HEK293 (cell line): ENCODE results near the gene GRAP2.

ENCODE experiments used
- BCL11A ChIP-seq: fragments of 450-650 bp; formaldehyde crosslinking; IDR thresholded peaks from 2 replicates; pipeline ENCODE4 v1.5.1; 2016; ENCODE audit warnings: low read depth, missing biosample characterization, missing genetic modification characterization
- EGR2 ChIP-seq: fragments of 450-650 bp; formaldehyde crosslinking; IDR thresholded peaks from 2 replicates; pipeline ENCODE4 v1.5.1; 2016; ENCODE audit warnings: low read depth, missing biosample characterization, missing genetic modification characterization
- HOXA7 ChIP-seq: sonication (generic); formaldehyde crosslinking; IDR thresholded peaks from 2 replicates; pipeline ENCODE4 v1.8.1; 2022; ENCODE audit warnings: missing genetic modification reagents, borderline replicate concordance
- RBAK ChIP-seq: fragments of 450-650 bp; formaldehyde crosslinking; IDR thresholded peaks from 2 replicates; pipeline ENCODE4 v1.5.1; 2016; ENCODE audit warnings: missing biosample characterization, missing genetic modification characterization
- SCRT2 ChIP-seq: fragments of 450-650 bp; formaldehyde crosslinking; IDR thresholded peaks from 2 replicates; pipeline ENCODE4 v1.5.1; 2016; ENCODE audit warnings: missing biosample characterization, missing genetic modification characterization
- ZBTB8A ChIP-seq: fragments of 450-650 bp; formaldehyde crosslinking; IDR thresholded peaks from 2 replicates; pipeline ENCODE4 v1.5.1; 2016; ENCODE audit warnings: missing biosample characterization, missing genetic modification characterization
- ZFP37 ChIP-seq: fragments of 450-650 bp; formaldehyde crosslinking; IDR thresholded peaks from 2 replicates; pipeline ENCODE4 v1.5.1; 2016; ENCODE audit warnings: missing biosample characterization, missing genetic modification characterization
- ZNF140 ChIP-seq: fragments of 450-650 bp; formaldehyde crosslinking; IDR thresholded peaks from 2 replicates; pipeline ENCODE4 v1.5.1; 2016; ENCODE audit warnings: missing biosample characterization, missing genetic modification characterization
- ZNF214 ChIP-seq: fragments of 450-650 bp; formaldehyde crosslinking; IDR thresholded peaks from 2 replicates; pipeline ENCODE4 v1.5.1; 2017; ENCODE audit warnings: missing biosample characterization, mild to moderate bottlenecking, missing genetic modification characterization, borderline replicate concordance
- ZNF223 ChIP-seq: fragments of 450-650 bp; formaldehyde crosslinking; IDR thresholded peaks from 2 replicates; pipeline ENCODE4 v1.5.1; 2016; ENCODE audit warnings: missing biosample characterization, missing genetic modification characterization
- ZNF266 ChIP-seq: fragments of 450-650 bp; formaldehyde crosslinking; IDR thresholded peaks from 2 replicates; pipeline ENCODE4 v1.5.1; 2016; ENCODE audit warnings: missing biosample characterization, missing genetic modification characterization, low read depth
- ZNF292 ChIP-seq: fragments of 450-650 bp; formaldehyde crosslinking; IDR thresholded peaks from 2 replicates; pipeline ENCODE4 v1.5.1; 2016; ENCODE audit warnings: low read depth, missing biosample characterization, missing genetic modification characterization, borderline replicate concordance
- ZNF354C ChIP-seq: fragments of 450-650 bp; formaldehyde crosslinking; IDR thresholded peaks from 2 replicates; pipeline ENCODE4 v1.5.1; 2016; ENCODE audit warnings: missing biosample characterization, missing genetic modification characterization, low read depth, borderline replicate concordance
- ZNF394 ChIP-seq: fragments of 450-650 bp; formaldehyde crosslinking; IDR thresholded peaks from 2 replicates; pipeline ENCODE4 v1.5.1; 2016; ENCODE audit warnings: missing biosample characterization, missing genetic modification characterization, mild to moderate bottlenecking, moderate library complexity, borderline replicate concordance
- ZNF404 ChIP-seq: fragments of 450-650 bp; formaldehyde crosslinking; IDR thresholded peaks from 2 replicates; pipeline ENCODE4 v1.5.1; 2017; ENCODE audit warnings: missing biosample characterization, missing genetic modification characterization
- ZNF433 ChIP-seq: fragments of 450-650 bp; formaldehyde crosslinking; IDR thresholded peaks from 2 replicates; pipeline ENCODE4 v1.5.1; 2016; ENCODE audit warnings: missing biosample characterization, missing genetic modification characterization, low read depth
- ZNF473 ChIP-seq: fragments of 450-650 bp; formaldehyde crosslinking; IDR thresholded peaks from 2 replicates; pipeline ENCODE4 v1.5.1; 2017; ENCODE audit warnings: missing biosample characterization, missing genetic modification characterization
- ZNF510 ChIP-seq: fragments of 450-650 bp; formaldehyde crosslinking; IDR thresholded peaks from 2 replicates; pipeline ENCODE4 v1.5.1; 2018; ENCODE audit warnings: mild to moderate bottlenecking, missing genetic modification characterization, missing biosample characterization; ENCODE audit not compliant: insufficient replicate concordance
- ZNF530 ChIP-seq: fragments of 450-650 bp; formaldehyde crosslinking; IDR thresholded peaks from 2 replicates; pipeline ENCODE4 v1.5.1; 2016; ENCODE audit warnings: low read depth, missing biosample characterization, missing genetic modification characterization
- ZNF555 ChIP-seq: fragments of 450-650 bp; formaldehyde crosslinking; conservative IDR thresholded peaks from 2 replicates; pipeline ENCODE4 v1.5.1; 2017; ENCODE audit warnings: missing biosample characterization, mild to moderate bottlenecking, missing genetic modification characterization, inconsistent platforms
- ZNF560 ChIP-seq: fragments of 450-650 bp; formaldehyde crosslinking; IDR thresholded peaks from 2 replicates; pipeline ENCODE4 v1.5.1; 2017; ENCODE audit warnings: missing biosample characterization, missing genetic modification characterization, borderline replicate concordance
- ZNF623 ChIP-seq: fragments of 450-650 bp; formaldehyde crosslinking; IDR thresholded peaks from 2 replicates; pipeline ENCODE4 v1.5.1; 2016; ENCODE audit warnings: missing biosample characterization, missing genetic modification characterization
- ZNF664 ChIP-seq: fragments of 450-650 bp; formaldehyde crosslinking; IDR thresholded peaks from 2 replicates; pipeline ENCODE4 v1.5.1; 2016; ENCODE audit warnings: missing biosample characterization, missing genetic modification characterization
- ZNF791 ChIP-seq: fragments of 450-650 bp; formaldehyde crosslinking; IDR thresholded peaks from 2 replicates; pipeline ENCODE4 v1.5.1; 2016; ENCODE audit warnings: missing biosample characterization, missing genetic modification characterization
- ZSCAN16 ChIP-seq: fragments of 450-650 bp; formaldehyde crosslinking; IDR thresholded peaks from 2 replicates; pipeline ENCODE4 v1.5.1; 2016; ENCODE audit warnings: missing biosample characterization, missing genetic modification characterization
- ZSCAN23 ChIP-seq: fragments of 450-650 bp; formaldehyde crosslinking; IDR thresholded peaks from 2 replicates; pipeline ENCODE4 v1.5.1; 2016; ENCODE audit warnings: missing biosample characterization, missing genetic modification characterization
- ZXDB ChIP-seq: fragments of 450-650 bp; formaldehyde crosslinking; IDR thresholded peaks from 2 replicates; pipeline ENCODE4 v1.5.1; 2016; ENCODE audit warnings: missing biosample characterization, missing genetic modification characterization
- TF ChIP-seq, protein P1 (sequence below): fragments of 450-650 bp; formaldehyde crosslinking; IDR thresholded peaks from 2 replicates; pipeline ENCODE4 v1.5.1; 2017; ENCODE audit warnings: missing biosample characterization, mild to moderate bottlenecking, missing genetic modification characterization, moderate library complexity
- TF ChIP-seq, protein P2 (sequence below): fragments of 450-650 bp; formaldehyde crosslinking; conservative IDR thresholded peaks from 2 replicates; pipeline ENCODE4 v1.5.1; 2016; ENCODE audit warnings: low read depth, missing biosample characterization, missing genetic modification characterization
- TF ChIP-seq, protein P3 (sequence below): fragments of 450-650 bp; formaldehyde crosslinking; IDR thresholded peaks from 2 replicates; pipeline ENCODE4 v1.5.1; 2016; ENCODE audit warnings: missing biosample characterization, missing genetic modification characterization
- TF ChIP-seq, protein P4 (sequence below): fragments of 450-650 bp; formaldehyde crosslinking; IDR thresholded peaks from 2 replicates; pipeline ENCODE4 v1.5.1; 2016; ENCODE audit warnings: missing biosample characterization, missing genetic modification characterization, borderline replicate concordance

GRAP2 gene

DNA sequence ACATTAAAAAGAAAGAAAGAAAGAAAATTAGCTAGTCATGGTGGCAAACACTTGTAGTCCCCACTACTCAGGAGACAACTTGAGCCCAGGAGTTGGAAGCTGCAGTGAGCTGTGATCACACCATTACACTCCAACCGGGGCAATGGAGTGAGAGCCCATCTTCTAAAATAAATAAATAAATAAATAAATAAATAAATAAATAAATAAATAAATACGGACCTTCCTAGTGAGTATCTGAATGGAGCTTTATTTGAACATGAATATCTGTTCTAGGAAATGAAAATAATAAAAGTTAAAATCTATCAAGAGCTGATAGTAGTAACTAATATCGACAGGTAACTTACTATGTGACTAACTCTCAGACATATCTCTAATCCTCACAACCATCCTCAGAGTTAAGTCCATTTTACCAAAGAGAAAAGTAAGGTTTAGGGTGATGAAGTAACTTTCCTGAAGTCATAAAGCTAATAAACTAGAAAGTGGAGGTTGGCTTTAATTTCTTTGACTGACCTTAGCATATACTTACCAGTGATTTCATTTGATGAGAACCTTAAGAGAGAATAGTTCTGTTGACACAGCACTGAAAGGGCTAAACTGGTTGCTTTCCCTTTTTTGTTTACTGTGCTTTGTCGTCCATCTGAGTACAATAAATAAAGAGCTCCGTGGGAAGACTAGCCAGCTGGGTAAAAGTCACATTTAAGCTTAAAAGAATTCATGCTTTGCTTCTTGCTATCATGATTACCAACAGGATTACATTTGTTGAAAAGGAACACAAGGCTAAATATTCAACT lies 29.7 kb upstream of the GRAP2 start (continued):
- TF ChIP-seq, protein P1, sequence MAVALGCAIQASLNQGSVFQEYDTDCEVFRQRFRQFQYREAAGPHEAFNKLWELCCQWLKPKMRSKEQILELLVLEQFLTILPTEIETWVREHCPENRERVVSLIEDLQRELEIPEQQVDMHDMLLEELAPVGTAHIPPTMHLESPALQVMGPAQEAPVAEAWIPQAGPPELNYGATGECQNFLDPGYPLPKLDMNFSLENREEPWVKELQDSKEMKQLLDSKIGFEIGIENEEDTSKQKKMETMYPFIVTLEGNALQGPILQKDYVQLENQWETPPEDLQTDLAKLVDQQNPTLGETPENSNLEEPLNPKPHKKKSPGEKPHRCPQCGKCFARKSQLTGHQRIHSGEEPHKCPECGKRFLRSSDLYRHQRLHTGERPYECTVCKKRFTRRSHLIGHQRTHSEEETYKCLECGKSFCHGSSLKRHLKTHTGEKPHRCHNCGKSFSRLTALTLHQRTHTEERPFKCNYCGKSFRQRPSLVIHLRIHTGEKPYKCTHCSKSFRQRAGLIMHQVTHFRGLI (tag by site-specific recombination) = no peak
- TF ChIP-seq ZBTB8A (peak; percentile 77), ZNF140 (tag by site-specific recombination) (peak; percentile 84), SCRT2 (no peak), ZNF473 (no peak), BCL11A (tag by site-specific recombination) (no peak), HOXA7 (CRISPR knock-in tag) (no peak), ZNF223 (tag by site-specific recombination) (0 out of 2 replicates have a peak, but pooled peaks have one; percentile 25), ZNF292 (tag by site-specific recombination) (peak; percentile 77; the same call in 1 of the 2 replicates), ZNF664 (tag by site-specific recombination) (peak; percentile 89), ZNF530 (tag by site-specific recombination) (0 out of 2 replicates have a peak, but pooled peaks have one; percentile 61), ZNF555 (tag by site-specific recombination) (peak; percentile 97), ZNF214 (peak; percentile 46; the same call in 1 of the 2 replicates), ZNF354C (tag by site-specific recombination) (peak; percentile 79; the same call in 1 of the 2 replicates), ZNF791 (tag by site-specific recombination) (0 out of 2 replicates have a peak, but pooled peaks have one; percentile 32), ZNF510 (tag by site-specific recombination) (peak; percentile 77), ZNF394 (tag by site-specific recombination) (peak; percentile 94; the same call in 1 of the 2 replicates), ZNF623 (peak; percentile 85), ZNF560 (0 out of 2 replicates have a peak, but pooled peaks have one; percentile 41), ZXDB (tag by site-specific recombination) (peak; percentile 68), ZFP37 (tag by site-specific recombination) (peak; percentile 51; the same call in 1 of the 2 replicates), RBAK (tag by site-specific recombination) (0 out of 2 replicates have a peak, but pooled peaks have one; percentile 38), ZSCAN23 (tag by site-specific recombination) (no peak), ZNF266 (tag by site-specific recombination) (peak; percentile 54; the same call in 1 of the 2 replicates), ZSCAN16 (no peak), EGR2 (no peak), ZNF433 (tag by site-specific recombination) (peak; percentile 81), ZNF404 (tag by site-specific recombination) (peak; percentile 81)
- TF ChIP-seq, protein P2, sequence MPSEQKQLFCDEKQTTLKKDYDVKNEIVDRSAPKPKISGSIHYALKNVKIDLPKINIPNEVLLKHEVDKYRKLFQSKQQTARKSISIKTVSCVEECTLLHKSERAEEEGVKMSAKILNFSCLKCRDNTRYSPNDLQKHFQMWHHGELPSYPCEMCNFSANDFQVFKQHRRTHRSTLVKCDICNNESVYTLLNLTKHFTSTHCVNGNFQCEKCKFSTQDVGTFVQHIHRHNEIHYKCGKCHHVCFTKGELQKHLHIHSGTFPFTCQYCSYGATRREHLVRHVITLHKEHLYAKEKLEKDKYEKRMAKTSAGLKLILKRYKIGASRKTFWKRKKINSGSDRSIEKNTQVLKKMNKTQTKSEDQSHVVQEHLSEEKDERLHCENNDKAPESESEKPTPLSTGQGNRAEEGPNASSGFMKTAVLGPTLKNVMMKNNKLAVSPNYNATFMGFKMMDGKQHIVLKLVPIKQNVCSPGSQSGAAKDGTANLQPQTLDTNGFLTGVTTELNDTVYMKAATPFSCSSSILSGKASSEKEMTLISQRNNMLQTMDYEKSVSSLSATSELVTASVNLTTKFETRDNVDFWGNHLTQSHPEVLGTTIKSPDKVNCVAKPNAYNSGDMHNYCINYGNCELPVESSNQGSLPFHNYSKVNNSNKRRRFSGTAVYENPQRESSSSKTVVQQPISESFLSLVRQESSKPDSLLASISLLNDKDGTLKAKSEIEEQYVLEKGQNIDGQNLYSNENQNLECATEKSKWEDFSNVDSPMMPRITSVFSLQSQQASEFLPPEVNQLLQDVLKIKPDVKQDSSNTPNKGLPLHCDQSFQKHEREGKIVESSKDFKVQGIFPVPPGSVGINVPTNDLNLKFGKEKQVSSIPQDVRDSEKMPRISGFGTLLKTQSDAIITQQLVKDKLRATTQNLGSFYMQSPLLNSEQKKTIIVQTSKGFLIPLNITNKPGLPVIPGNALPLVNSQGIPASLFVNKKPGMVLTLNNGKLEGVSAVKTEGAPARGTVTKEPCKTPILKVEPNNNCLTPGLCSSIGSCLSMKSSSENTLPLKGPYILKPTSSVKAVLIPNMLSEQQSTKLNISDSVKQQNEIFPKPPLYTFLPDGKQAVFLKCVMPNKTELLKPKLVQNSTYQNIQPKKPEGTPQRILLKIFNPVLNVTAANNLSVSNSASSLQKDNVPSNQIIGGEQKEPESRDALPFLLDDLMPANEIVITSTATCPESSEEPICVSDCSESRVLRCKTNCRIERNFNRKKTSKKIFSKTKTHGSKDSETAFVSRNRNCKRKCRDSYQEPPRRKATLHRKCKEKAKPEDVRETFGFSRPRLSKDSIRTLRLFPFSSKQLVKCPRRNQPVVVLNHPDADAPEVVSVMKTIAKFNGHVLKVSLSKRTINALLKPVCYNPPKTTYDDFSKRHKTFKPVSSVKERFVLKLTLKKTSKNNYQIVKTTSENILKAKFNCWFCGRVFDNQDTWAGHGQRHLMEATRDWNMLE (tag by site-specific recombination) = peak; percentile 94
- TF ChIP-seq, protein P3, sequence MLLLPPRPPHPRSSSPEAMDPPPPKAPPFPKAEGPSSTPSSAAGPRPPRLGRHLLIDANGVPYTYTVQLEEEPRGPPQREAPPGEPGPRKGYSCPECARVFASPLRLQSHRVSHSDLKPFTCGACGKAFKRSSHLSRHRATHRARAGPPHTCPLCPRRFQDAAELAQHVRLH (tag by site-specific recombination) = peak; percentile 37; the same call in 1 of the 2 replicates
- TF ChIP-seq, protein P4, sequence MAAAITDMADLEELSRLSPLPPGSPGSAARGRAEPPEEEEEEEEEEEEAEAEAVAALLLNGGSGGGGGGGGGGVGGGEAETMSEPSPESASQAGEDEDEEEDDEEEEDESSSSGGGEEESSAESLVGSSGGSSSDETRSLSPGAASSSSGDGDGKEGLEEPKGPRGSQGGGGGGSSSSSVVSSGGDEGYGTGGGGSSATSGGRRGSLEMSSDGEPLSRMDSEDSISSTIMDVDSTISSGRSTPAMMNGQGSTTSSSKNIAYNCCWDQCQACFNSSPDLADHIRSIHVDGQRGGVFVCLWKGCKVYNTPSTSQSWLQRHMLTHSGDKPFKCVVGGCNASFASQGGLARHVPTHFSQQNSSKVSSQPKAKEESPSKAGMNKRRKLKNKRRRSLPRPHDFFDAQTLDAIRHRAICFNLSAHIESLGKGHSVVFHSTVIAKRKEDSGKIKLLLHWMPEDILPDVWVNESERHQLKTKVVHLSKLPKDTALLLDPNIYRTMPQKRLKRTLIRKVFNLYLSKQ (tag by site-specific recombination) = peak; percentile 70; the same call in 1 of the 2 replicates
